GM12873 (cell line): ENCODE results near the gene PUM1.

ENCODE experiments used
- CTCF ChIP-seq: IDR thresholded peaks from 2 replicates; pipeline ENCODE4 v1.5.1; 2012; ENCODE audit warnings: low read depth, mild to moderate bottlenecking, moderate library complexity, low read length, control low read depth; ENCODE audit not compliant: insufficient read depth; ENCODE audit errors: missing control alignments

Gene PUM1

GRCh38 chr1:31012210-31012924 is 53.1 kb downstream of the PUM1 start:
- TF ChIP-seq CTCF: no peak

GRCh38 chr1:31011719-31012118 is 53.8 kb downstream of the PUM1 start:
- no peak for TF ChIP-seq CTCF

GRCh38 chr1:31010086-31010989 is 55.2 kb downstream of the PUM1 start:
- TF ChIP-seq CTCF: no peak

GRCh38 chr1:31007462-31007991 is 58.0 kb downstream of the PUM1 start:
- TF ChIP-seq CTCF: no peak

- no peak for TF ChIP-seq CTCF
Observed at GRCh38 chr1:31006747-31007146, 58.8 kb downstream of the PUM1 start.

- no peak for TF ChIP-seq CTCF
Observed at GRCh38 chr1:31005617-31006166, 59.8 kb downstream of the PUM1 start.

GRCh38 chr1:31005198-31005597 is 60.3 kb downstream of the PUM1 start:
- TF ChIP-seq CTCF: no peak
